ENCODE results near the gene FAM149B1.

- TF ChIP-seq EZH2 (IDR thresholded peaks at IDR 0.05) (no peak), CTCF (IDR thresholded peaks at IDR 0.05 in 2 of 3, conservative IDR thresholded peaks at IDR 0.05 in 1 of 3; ENCODE audit: borderline replicate concordance in 1 of 3, insufficient read depth in 1 of 3, low read depth in 2 of 3, low read length in 2 of 3) (peak in 2 of 3 experiments; percentile 3 to 18; a peak in 1 of 6 replicates), RAD21 (IDR thresholded peaks at IDR 0.05; ENCODE audit: low read depth) (no peak), JUND (IDR thresholded peaks at IDR 0.05) (no peak), EZH2phosphoT487 (IDR thresholded peaks at IDR 0.05; ENCODE audit: borderline replicate concordance) (no peak), POLR2A (IDR thresholded peaks at IDR 0.05; ENCODE audit: borderline replicate concordance, extremely low read depth, insufficient read depth, insufficient read length) (no peak), ZNF274 (IDR thresholded peaks at IDR 0.05; ENCODE audit: low read depth, low read length) (no peak), POLR2AphosphoS5 (IDR thresholded peaks at IDR 0.05; ENCODE audit: low read depth, low read length) (no peak), MAX (IDR thresholded peaks at IDR 0.05) (no peak)
Observed at GRCh38 chr10:73253225-73253555, 85.3 kb downstream of the FAM149B1 start.

Measured in HCT116 (cell line).